ENCODE results near the gene KCNT2.

DNA sequence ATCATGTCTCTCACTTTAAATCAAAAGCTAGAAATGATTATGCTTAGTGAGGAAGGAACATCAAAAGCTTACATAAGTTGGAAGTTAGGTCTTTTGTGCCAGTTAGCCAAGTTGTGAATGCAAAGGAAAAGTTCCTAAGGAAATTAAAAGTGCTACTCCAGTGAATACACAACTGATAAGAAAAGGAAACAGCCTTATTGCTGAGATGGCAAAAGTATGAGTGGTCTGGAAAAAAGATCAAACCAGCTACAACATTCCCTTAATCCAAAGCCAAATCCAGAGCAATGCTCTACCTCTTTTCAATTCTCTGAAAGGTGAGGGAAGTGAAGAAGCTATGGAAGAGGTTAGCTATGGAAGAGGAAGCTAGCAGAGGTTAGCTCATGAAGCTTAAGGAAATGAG is 378.7 kb downstream of the KCNT2 start:
- TF ChIP-seq, protein P1, sequence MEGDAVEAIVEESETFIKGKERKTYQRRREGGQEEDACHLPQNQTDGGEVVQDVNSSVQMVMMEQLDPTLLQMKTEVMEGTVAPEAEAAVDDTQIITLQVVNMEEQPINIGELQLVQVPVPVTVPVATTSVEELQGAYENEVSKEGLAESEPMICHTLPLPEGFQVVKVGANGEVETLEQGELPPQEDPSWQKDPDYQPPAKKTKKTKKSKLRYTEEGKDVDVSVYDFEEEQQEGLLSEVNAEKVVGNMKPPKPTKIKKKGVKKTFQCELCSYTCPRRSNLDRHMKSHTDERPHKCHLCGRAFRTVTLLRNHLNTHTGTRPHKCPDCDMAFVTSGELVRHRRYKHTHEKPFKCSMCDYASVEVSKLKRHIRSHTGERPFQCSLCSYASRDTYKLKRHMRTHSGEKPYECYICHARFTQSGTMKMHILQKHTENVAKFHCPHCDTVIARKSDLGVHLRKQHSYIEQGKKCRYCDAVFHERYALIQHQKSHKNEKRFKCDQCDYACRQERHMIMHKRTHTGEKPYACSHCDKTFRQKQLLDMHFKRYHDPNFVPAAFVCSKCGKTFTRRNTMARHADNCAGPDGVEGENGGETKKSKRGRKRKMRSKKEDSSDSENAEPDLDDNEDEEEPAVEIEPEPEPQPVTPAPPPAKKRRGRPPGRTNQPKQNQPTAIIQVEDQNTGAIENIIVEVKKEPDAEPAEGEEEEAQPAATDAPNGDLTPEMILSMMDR (IDR thresholded peaks at IDR 0.05; ENCODE audit: poor library complexity), result no peak
- no peak for TF ChIP-seq EZH2 (IDR thresholded peaks at IDR 0.05; ENCODE audit: borderline replicate concordance)
